Ramos (cell line): Measurements from ENCODE around the gene ANKRD28.

Experiments
- in situ Hi-C: fragments of 300-500 bp; cut with MboI; formaldehyde crosslinking; loops from one replicate; pipeline ENCODE4 v1.14.3; 2022; ENCODE audit warnings: low sequenced_read_pairs; ENCODE audit not compliant: unreplicated experiment

ANKRD28 gene

GRCh38 chr3:15681668-15682067, 116.1 kb downstream of the ANKRD28 start:
- in situ Hi-C loops: no loop called here

GRCh38 chr3:15679306-15679705, 118.5 kb downstream of the ANKRD28 start:
- in situ Hi-C loops: no loop called here

GRCh38 chr3:15676259-15676658, 121.5 kb downstream of the ANKRD28 start:
- in situ Hi-C loops: no loop called here

GRCh38 chr3:15673536-15673935, 124.2 kb downstream of the ANKRD28 start:
- in situ Hi-C loops: no loop called here

- in situ Hi-C loops: no loop called here
Observed at GRCh38 chr3:15667484-15667883, 130.3 kb downstream of the ANKRD28 start.

GRCh38 chr3:15666277-15666676, 131.5 kb downstream of the ANKRD28 start:
- in situ Hi-C loops: no loop called here

- in situ Hi-C loops: no loop called here
Observed at GRCh38 chr3:15665510-15666150, 132.1 kb downstream of the ANKRD28 start.

GRCh38 chr3:15664144-15664543, 133.6 kb downstream of the ANKRD28 start:
- in situ Hi-C loops: no loop called here

GRCh38 chr3:15660055-15660935, 137.5 kb downstream of the ANKRD28 start:
- in situ Hi-C loops: no loop called here

- in situ Hi-C loops: no loop called here
Observed at GRCh38 chr3:15659254-15659975, 138.4 kb downstream of the ANKRD28 start.

- in situ Hi-C loops: no loop called here
Observed at GRCh38 chr3:15657016-15657415, 140.8 kb downstream of the ANKRD28 start.

- in situ Hi-C loops: no loop called here
Observed at GRCh38 chr3:15656342-15656741, 141.4 kb downstream of the ANKRD28 start.

- in situ Hi-C loops: no loop called here
Observed at GRCh38 chr3:15654891-15655290, 142.9 kb downstream of the ANKRD28 start.

GRCh38 chr3:15654127-15654526, 143.7 kb downstream of the ANKRD28 start:
- in situ Hi-C loops: no loop called here

- in situ Hi-C loops: no loop called here
Observed at GRCh38 chr3:15653321-15653720, 144.5 kb downstream of the ANKRD28 start.

GRCh38 chr3:15651396-15651795, 146.4 kb downstream of the ANKRD28 start:
- in situ Hi-C loops: no loop called here

GRCh38 chr3:15649858-15650257, 147.9 kb downstream of the ANKRD28 start:
- in situ Hi-C loops: loop anchor here (25.0 kb wide), 1 partner anchor 587 kb away; no protein-coding TSS in a partner anchor

- in situ Hi-C loops: loop anchor here (25.0 kb wide), 1 partner anchor 588 kb away; no protein-coding TSS in a partner anchor
Observed at GRCh38 chr3:15649341-15649740, 148.4 kb downstream of the ANKRD28 start.

- in situ Hi-C loops: loop anchor here (25.0 kb wide), 1 partner anchor 590 kb away; no protein-coding TSS in a partner anchor
Observed at GRCh38 chr3:15647611-15648167, 150.1 kb downstream of the ANKRD28 start.

- in situ Hi-C loops: loop anchor here (25.0 kb wide), 1 partner anchor 590 kb away; no protein-coding TSS in a partner anchor
Observed at GRCh38 chr3:15646851-15647511, 150.8 kb downstream of the ANKRD28 start.
